GM10248 (cell line): ENCODE results near the gene GORASP1.

ENCODE experiments used
- CTCF ChIA-PET: fragments of 300-600 bp; sonication (Branson Sonifier 250); formaldehyde crosslinking; extraction: SDS; loops from one replicate; lab custom pipeline; 2021; ENCODE audit warnings: antibody characterized with exemption; lab: Yijun Ruan, JAX
- POLR2A ChIA-PET: fragments of 350-650 bp; sonication (Branson Sonifier 250); formaldehyde crosslinking; extraction: SDS; loops from one replicate; lab custom pipeline; 2020; ENCODE audit warnings: antibody characterized with exemption; lab: Yijun Ruan, JAX
- DNase-seq: peaks from one replicate; pipeline ENCODE4 v3.0.0; 2012; ENCODE audit errors: extremely low spot score
- CTCF ChIP-seq: IDR thresholded peaks from 2 replicates; pipeline ENCODE4 v1.5.1; 2012; ENCODE audit warnings: mild to moderate bottlenecking, low read depth; ENCODE audit errors: extremely low read depth, missing control alignments, control extremely low read depth

GORASP1 gene

GRCh38 chr3:39098473-39099000 lies 8.9 kb downstream of the GORASP1 start:
- no peak for TF ChIP-seq CTCF
- DNase-seq, result no peak
- ChIA-PET CTCF (interaction anchor here (2.0 kb wide), 1 partner anchor 190 kb away, joined by 6 read pairs; no protein-coding TSS in a partner anchor), POLR2A (no interaction called here)

GRCh38 chr3:39097716-39098472 lies 9.5 kb downstream of the GORASP1 start:
- DNase-seq, result no peak
- POLR2A ChIA-PET, result no interaction called here
- CTCF ChIA-PET, result interaction anchor here (1.2 to 2.0 kb wide), 4 partner anchors 10 to 191 kb away, joined by 3 to 6 read pairs (median 4); no protein-coding TSS in a partner anchor
- no peak for TF ChIP-seq CTCF

DNA sequence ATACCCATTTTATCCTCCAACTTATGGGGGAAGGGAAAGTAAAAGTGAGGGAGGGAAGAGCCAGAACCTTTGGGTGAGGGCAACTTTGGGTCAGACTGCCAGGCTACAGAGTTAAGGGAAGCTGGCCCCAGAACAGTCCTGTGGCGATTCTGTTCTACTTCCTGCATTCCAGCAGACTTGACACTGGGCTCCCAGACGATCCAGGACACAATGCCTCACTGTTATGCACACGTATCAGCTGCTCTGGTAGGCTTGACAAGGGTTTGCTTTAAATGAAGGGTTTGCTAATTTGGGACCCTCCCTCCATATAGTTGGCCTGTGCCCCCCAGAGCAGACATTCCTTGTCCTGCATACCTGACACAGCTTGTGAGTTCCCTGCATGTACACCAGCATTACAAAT lies 10.7 kb downstream of the GORASP1 start:
- ChIA-PET CTCF (interaction anchor here (1.2 to 2.0 kb wide), 6 partner anchors 9 to 195 kb away, joined by 3 to 6 read pairs (median 4); partner anchors contain the start of genes GORASP1 and TTC21A), POLR2A (no interaction called here)
- no peak for DNase-seq
- no peak for TF ChIP-seq CTCF

- CTCF ChIA-PET, result interaction anchor here (1.7 kb wide), 1 partner anchor 192 kb away, joined by 5 read pairs; no protein-coding TSS in a partner anchor
- no peak for DNase-seq
- TF ChIP-seq CTCF, result no peak
- POLR2A ChIA-PET, result no interaction called here
These were observed 11.6 kb downstream of the GORASP1 start for GRCh38 chr3:39095778-39096177.

DNA sequence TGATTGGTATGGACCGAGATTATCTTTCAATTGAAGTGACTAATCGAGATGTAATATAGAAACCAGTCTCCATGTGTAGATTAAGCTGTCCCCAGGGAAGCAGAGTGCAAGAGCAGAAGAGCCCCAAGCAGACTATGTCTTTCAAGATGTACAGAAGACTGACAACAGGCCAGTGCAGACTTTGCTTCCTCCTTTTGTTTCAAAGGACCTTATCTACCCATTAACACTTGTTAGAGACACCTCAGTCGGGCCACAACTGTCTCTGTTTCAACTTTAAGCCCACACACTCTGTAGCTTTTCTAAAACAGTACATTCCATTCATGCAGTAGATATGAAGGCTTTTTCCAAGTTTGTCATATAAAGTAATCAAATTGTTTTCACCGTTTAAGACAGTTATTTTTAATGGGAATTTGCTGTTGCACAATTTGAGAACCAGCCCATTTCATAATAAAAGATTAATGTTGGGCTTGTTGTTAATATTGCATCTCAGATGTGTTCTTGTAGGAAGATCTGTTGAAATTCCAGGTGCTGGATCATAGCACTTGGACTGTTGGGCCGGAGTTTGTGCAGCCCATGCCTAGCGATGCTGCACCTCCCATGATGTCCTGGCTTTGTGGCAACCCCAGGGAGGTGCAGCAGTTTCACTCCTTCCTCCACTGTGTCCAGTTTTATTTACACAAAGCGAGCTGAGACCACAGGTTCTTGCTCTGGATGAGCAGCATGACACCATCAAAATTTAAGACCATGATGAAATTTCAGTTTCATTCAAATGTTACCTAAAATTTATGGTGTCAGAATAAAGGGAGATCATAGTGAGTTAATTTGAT lies 12.4 kb downstream of the GORASP1 start:
- POLR2A ChIA-PET, result no interaction called here
- CTCF ChIA-PET, result interaction anchor here (1.2 to 1.7 kb wide), 2 partner anchors 24 to 193 kb away, joined by 3 to 5 read pairs; no protein-coding TSS in a partner anchor
- DNase-seq, result no peak
- no peak for TF ChIP-seq CTCF

DNA sequence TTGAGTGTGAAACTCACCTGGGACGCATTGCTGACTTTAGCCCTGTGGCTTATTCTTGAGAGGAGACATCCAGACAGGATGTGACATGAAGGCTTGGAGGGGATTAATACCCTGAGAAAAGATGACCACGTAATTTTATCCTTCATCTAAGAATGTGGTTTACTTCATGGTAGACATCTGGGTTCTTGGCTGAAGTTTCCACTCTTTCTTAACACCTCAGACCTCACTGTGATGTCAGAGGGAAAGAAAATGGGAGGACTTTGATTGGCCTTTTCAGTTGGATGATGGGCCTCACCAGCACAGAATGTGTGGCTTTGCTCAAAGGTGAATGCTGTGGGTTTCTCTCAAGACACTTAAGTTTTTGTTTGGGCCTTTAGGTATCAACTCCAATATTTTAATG lies 16.5 kb downstream of the GORASP1 start:
- no peak for DNase-seq
- no peak for TF ChIP-seq CTCF
- CTCF ChIA-PET, result no interaction called here
- POLR2A ChIA-PET, result no interaction called here
